ENCODE measurements around the gene RAB40C. TPM values are rescaled to one million over a fixed set of nuclear protein-coding genes. Genes with fewer than 3 reads are reported as not detected.

Gene RAB40C
- total and polyA plus RNA-seq, 9 of the 15 experiments (the other 6 are each of a cell fraction or from before 2014, with no cell fraction given): 0.17 to 23.4 (median 8.7) TPM

- no peak for TF ChIP-seq ELK1 (CRISPR knock-in tag; IDR thresholded peaks at IDR 0.05)
- no peak for TF ChIP-seq SMAD3 (CRISPR knock-in tag; conservative IDR thresholded peaks at IDR 0.05)
- TF ChIP-seq MECOM (CRISPR knock-in tag; IDR thresholded peaks at IDR 0.05): no peak
- peak; percentile 97 for TF ChIP-seq MYC (IDR thresholded peaks at IDR 0.05; ENCODE audit: low read depth, low read length)
- TF ChIP-seq MYC (CRISPR knock-in tag; IDR thresholded peaks at IDR 0.05; ENCODE audit: borderline replicate concordance, low read depth): no peak
- 0 out of 2 replicates have a peak, but pooled peaks have one; percentile 43 for TF ChIP-seq ZFP91 (CRISPR knock-in tag; IDR thresholded peaks at IDR 0.05)
- TF ChIP-seq HDAC8 (tag; IDR thresholded peaks at IDR 0.05): no peak
- peak; percentile 89 for TF ChIP-seq ZFX (CRISPR knock-in tag; IDR thresholded peaks at IDR 0.05)
- TF ChIP-seq PHTF2 (CRISPR knock-in tag; IDR thresholded peaks at IDR 0.05): no peak
- no peak for TF ChIP-seq PRDM10 (IDR thresholded peaks at IDR 0.05; ENCODE audit: partially characterized antibody)
- no peak for TF ChIP-seq TCFL5 (CRISPR knock-in tag; conservative IDR thresholded peaks at IDR 0.05)
- no peak for TF ChIP-seq NR2F6 (CRISPR knock-in tag; IDR thresholded peaks at IDR 0.05)
- peak; percentile 93 for TF ChIP-seq CXXC5 (CRISPR knock-in tag; IDR thresholded peaks at IDR 0.05)
- TF ChIP-seq GABPA (tag; conservative IDR thresholded peaks at IDR 0.05; ENCODE audit: low read depth): no peak
- no peak for TF ChIP-seq CREB5 (CRISPR knock-in tag; IDR thresholded peaks at IDR 0.05)
- TF ChIP-seq BRD9 (IDR thresholded peaks at IDR 0.05; ENCODE audit: low read depth, partially characterized antibody): no peak
Measured at GRCh38 chr16:578870-579405, 10.9 kb upstream of the RAB40C start (continued).
